Esophagus squamous epithelium (tissue), 4 donors: ENCODE results near the gene LARGE1.

Experiments
- CTCF ChIP-seq, 6 experiments: fragments of 450-650 bp in 4 of 6; fragments of 200-600 bp in 2 of 6; sonication (generic) in 2 of 6; IDR thresholded peaks; one replicate each; pipeline ENCODE4 v1.5.1; 2016 to 2019; ENCODE audit warnings: antibody characterized with exemption in 6 of 6, mild to moderate bottlenecking in 4 of 6, moderate library complexity in 4 of 6
- POLR2A ChIP-seq, 4 donors: fragments of 450-650 bp; IDR thresholded peaks; one replicate each; pipeline ENCODE4 v1.6.1; 2017; ENCODE audit warnings: antibody characterized with exemption in 4 of 4, mild to moderate bottlenecking in 4 of 4, moderate library complexity in 3 of 4

GRCh38 chr22:33919391-33920196 is 682 bp downstream of the LARGE1 start:
- TF ChIP-seq POLR2A (IDR thresholded peaks at IDR 0.05) (no peak), CTCF (IDR thresholded peaks at IDR 0.05) (no peak)
